C4-2B (cell line): Measurements from ENCODE around the gene COL4A2.

Experiments
- CTCF ChIP-seq: fragments of 450-650 bp; conservative IDR thresholded peaks from 2 replicates; pipeline ENCODE4 v1.5.1; 2017; ENCODE audit warnings: mild to moderate bottlenecking
- ZFX ChIP-seq: fragments of 450-650 bp; IDR thresholded peaks from 2 replicates; pipeline ENCODE4 v1.6.1; 2017

GRCh38 chr13:110346661-110347067, 39.6 kb downstream of the COL4A2 start:
- TF ChIP-seq CTCF (no peak), ZFX (no peak)
